ENCODE data around the gene MRPL10.

- TF ChIP-seq EP300 (IDR thresholded peaks at IDR 0.05): no peak
- TF ChIP-seq, protein P1, sequence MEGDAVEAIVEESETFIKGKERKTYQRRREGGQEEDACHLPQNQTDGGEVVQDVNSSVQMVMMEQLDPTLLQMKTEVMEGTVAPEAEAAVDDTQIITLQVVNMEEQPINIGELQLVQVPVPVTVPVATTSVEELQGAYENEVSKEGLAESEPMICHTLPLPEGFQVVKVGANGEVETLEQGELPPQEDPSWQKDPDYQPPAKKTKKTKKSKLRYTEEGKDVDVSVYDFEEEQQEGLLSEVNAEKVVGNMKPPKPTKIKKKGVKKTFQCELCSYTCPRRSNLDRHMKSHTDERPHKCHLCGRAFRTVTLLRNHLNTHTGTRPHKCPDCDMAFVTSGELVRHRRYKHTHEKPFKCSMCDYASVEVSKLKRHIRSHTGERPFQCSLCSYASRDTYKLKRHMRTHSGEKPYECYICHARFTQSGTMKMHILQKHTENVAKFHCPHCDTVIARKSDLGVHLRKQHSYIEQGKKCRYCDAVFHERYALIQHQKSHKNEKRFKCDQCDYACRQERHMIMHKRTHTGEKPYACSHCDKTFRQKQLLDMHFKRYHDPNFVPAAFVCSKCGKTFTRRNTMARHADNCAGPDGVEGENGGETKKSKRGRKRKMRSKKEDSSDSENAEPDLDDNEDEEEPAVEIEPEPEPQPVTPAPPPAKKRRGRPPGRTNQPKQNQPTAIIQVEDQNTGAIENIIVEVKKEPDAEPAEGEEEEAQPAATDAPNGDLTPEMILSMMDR (IDR thresholded peaks at IDR 0.05): no peak
- TF ChIP-seq POLR2A (IDR thresholded peaks at IDR 0.05): no peak
Measured at GRCh38 chr17:47810901-47811635, 20.3 kb downstream of the MRPL10 start.

Measured in tibial nerve (tissue), 4 donors.